Natural killer cell treated with Interleukin-12 subunit alpha and Interleukin-12 subunit beta and Interleukin-15 and Interleukin-18, amount 100 ng/mL, for 72 hours (primary cell): ENCODE measurements around the gene FGF11. TPM values are rescaled to one million over a fixed set of nuclear protein-coding genes. Genes with fewer than 3 reads are reported as not detected.
"Not testable (repeated sequence)": the region's sequence is repeated elsewhere in the genome, so short reads cannot be mapped to it uniquely, and the experiment has no call there.

Source experiments
- ATAC-seq, 2 donors: fragments of 150-1000 bp; cut with Tn5 transposase in 1 of 2; sonication (Bioruptor Pico), chemical (Tn5 transposase) in 1 of 2; 2 replicates each; pipeline ENCODE4 v1.10.0; 2021
- DNase-seq: peaks from one replicate; pipeline ENCODE4 v3.0.0; 2022; ENCODE audit warnings: low spot score
- H3K27ac Mint-ChIP-seq, 2 donors: 1 replicate in 1 of 2; 2 replicates in 1 of 2; pipeline ENCODE4 v1.8.0; 2022; ENCODE audit warnings: mixed read lengths in 2 of 2, mild to moderate bottlenecking in 1 of 2, moderate library complexity in 1 of 2
- H3K27me3 Mint-ChIP-seq, 2 donors: 1 replicate in 1 of 2; 2 replicates in 1 of 2; pipeline ENCODE4 v1.8.0; 2022; ENCODE audit warnings: mixed read lengths in 2 of 2
- H3K36me3 Mint-ChIP-seq: one replicate; pipeline ENCODE4 v1.8.0; 2022; ENCODE audit warnings: mixed read lengths
- H3K4me1 Mint-ChIP-seq, 2 donors: 1 replicate in 1 of 2; 2 replicates in 1 of 2; pipeline ENCODE4 v1.8.0; 2022; ENCODE audit warnings: low read depth in 2 of 2, mixed read lengths in 2 of 2, mild to moderate bottlenecking in 1 of 2
- H3K4me3 Mint-ChIP-seq: one replicate; pipeline ENCODE4 v1.8.0; 2022; ENCODE audit warnings: mixed read lengths
- H3K9me3 Mint-ChIP-seq: 2 replicates; pipeline ENCODE4 v1.8.0; 2022; ENCODE audit warnings: mixed read lengths
- total RNA-seq, 2 donors: library from RNA; stranded (reverse); gene quantifications; one replicate each; pipeline ENCODE4 v1.2.3, GENCODE V29; 2022

Gene FGF11
- total RNA-seq, 2 donors from 2014 or later = 1.9 to 4.5 TPM

DNA sequence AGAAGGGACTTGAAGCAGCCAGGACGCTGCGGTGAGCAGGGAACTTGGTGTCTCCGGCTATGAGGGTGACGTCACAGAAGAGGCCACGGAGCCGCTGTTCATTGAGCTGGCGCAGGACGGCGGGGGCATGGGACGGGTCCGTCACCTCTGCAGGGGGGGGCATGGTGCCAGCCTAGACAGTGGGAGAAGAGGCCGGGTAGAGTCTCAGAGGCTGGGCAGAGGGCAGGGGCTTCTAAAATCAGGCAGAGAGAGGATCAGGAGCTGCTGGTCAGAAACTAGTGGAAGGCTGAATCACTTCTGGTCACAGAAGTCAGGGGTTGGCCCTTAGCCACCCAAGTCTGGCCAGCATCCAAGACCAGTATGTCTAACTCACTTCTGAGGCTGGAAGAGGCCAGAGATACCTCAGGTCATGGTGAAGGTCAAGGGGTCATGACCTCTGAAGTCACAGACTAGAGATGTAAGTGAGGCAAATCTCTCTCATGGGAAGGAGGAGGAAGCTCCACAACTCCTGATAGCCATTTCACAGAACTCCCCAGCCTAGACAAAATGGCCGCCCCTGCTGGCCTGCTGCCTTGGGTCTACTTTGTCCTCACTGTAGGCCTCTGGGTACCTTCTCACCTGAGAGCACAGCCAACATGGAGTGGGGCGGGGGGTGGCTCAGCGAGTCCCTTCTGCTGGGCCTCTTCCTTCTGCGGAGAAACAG lies 27.5 kb downstream of the FGF11 start:
- ATAC-seq (peak in 1 of 2 donors; percentile 14), DNase-seq (no peak)
- peaks cover 11 to 16% of the 10 kb centered on the region in 2 donors for H3K4me1 Mint-ChIP-seq
- H3K27ac Mint-ChIP-seq = peak overlapping the region in 1 of 2 donors; percentile 79
- no peaks in the 10 kb centered on the region for H3K27me3 Mint-ChIP-seq
- H3K9me3 Mint-ChIP-seq = no peaks in the 10 kb centered on the region
- H3K36me3 Mint-ChIP-seq = no peaks in the 10 kb centered on the region
- H3K4me3 Mint-ChIP-seq = no peak overlapping the region

DNA sequence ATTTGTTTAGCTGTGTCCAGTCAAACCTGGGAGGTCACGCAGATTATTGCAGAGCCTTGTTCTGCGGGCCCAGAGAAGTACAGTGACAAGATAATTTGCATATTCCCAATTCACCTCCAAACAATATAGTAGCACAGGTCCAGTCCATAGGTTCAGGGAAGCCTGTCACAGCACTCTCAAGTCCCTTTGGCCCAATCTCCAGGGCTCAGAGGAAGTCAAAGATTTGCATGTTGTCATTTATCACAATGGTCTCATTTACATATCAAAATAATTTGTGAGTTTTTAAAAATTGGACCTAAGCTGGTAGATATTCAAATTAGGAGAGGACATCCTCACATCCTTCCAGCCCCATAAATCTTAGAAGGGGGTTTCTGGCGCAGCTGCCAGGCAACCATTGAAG lies 28.2 kb downstream of the FGF11 start:
- ATAC-seq (no peak), DNase-seq (no peak)
- Mint-ChIP-seq H3K4me3 (no peak overlapping the region), H3K27me3 (no peaks in the 10 kb centered on the region), H3K36me3 (no peaks in the 10 kb centered on the region), H3K4me1 (peaks cover 15 to 20% of the 10 kb centered on the region in 2 donors), H3K9me3 (no peaks in the 10 kb centered on the region), H3K27ac (peak overlapping the region in 1 of 2 donors; percentile 79)

DNA sequence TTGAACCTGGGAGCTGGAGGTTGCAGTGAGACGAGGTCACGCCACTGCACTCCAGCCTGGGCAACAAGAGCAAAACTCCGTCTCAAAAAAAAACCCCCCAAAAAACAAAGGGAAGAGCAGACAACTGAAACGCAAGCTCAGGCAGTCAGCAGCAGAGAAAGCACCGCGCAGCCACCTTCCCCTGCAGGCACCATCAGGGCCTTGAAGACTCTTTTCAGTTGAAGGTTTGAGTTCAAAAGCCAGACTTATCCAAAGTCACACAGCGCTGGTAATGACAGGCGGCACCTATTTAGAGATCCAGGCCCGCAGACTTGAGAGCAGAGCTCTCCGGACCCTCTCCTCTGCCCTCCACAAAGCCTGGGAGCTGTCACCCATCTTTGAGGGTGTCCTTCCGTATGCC lies 29.0 kb downstream of the FGF11 start:
- Mint-ChIP-seq H3K27me3 (no peaks in the 10 kb centered on the region), H3K4me3 (no peak overlapping the region), H3K27ac (peak overlapping the region in 1 of 2 donors; percentile 48), H3K4me1 (peaks cover 15 to 17% of the 10 kb centered on the region in 2 donors), H3K9me3 (no peaks in the 10 kb centered on the region), H3K36me3 (no peaks in the 10 kb centered on the region)
- DNase-seq (no peak), ATAC-seq (no peak)

DNA sequence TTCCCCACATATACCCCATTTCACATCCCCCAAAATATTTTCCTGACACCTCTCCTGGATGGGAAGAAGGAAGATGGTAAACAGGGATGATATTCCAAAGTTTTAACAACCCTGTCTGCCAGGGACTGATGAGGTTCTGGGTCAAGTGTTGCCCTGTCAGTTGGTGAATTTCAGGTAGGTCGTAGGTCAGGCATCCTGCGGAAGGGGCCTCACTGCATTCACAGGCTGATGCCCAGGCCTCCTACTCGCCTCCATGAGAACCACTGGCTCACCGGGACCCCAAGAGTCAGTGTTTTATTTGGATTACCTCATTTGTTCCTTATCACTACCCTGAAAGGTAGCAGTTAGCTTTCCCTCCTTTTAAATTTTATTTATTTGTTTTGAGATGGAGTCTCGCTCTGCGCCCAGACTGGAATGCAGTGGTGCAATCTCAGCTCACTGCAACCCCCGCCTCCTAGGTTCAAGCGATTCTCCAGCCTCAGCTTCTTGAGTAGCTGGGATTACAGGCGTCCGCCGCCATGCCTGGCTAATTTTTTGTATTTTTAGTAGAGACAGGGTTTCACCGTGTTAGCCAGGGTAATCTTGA lies 29.6 kb downstream of the FGF11 start:
- H3K4me1 Mint-ChIP-seq = peaks cover 15 to 17% of the 10 kb centered on the region in 2 donors
- H3K9me3 Mint-ChIP-seq = no peaks in the 10 kb centered on the region
- H3K27me3 Mint-ChIP-seq = no peaks in the 10 kb centered on the region
- ATAC-seq = no peak
- no peak overlapping the region for H3K4me3 Mint-ChIP-seq
- no peak for DNase-seq
- no peak overlapping the region for H3K27ac Mint-ChIP-seq
- H3K36me3 Mint-ChIP-seq = no peaks in the 10 kb centered on the region

DNA sequence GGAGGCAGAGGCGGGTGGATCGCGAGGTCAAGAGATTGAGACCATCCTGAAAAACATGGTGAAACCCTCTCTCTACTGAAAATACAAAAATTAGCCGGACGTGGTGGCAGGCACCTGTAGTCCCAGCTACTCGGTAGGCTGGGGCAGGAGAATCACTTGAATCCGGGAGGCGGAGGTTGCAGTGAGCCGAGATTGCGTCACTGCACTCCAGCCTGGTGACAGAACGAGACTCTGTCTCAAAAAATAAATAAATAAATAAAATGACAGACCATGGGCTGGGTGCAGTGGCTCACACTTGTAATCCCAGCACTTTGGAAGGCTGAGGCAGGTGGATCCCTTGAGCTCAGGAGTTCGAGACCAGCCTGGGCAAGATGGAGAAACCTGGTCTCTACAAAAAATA lies 30.5 kb downstream of the FGF11 start:
- not testable (repeated sequence) for ATAC-seq, H3K27ac Mint-ChIP-seq, H3K27me3 Mint-ChIP-seq, H3K4me3 Mint-ChIP-seq, H3K9me3 Mint-ChIP-seq, DNase-seq, H3K36me3 Mint-ChIP-seq
- peaks cover 15 to 17% of the 10 kb centered on the region in 2 donors for H3K4me1 Mint-ChIP-seq

DNA sequence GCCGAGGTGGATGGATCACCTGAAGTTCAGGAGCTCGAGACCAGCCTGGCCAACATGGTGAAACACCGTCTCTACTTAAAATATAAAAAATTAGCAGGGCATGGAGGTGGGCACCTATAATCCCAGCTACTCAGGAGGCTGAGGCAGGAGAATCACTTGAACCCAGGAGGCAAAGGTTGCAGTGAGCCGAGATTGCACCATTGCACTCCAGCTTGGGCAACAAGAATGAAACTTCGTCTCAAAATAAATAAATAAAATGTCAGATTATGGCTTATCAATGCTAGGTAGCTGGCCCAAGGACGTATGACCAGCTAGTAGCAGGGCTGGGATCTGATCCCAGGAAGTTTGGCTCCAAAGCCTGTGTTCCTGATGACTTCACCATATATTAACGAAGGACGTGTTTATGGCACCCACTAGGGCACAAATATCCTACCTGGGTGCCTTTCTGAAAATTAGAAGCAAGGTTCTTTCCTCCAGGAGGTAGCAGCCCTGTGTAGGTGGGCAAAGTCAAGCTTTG lies 31.2 kb downstream of the FGF11 start:
- not testable (repeated sequence) for H3K4me3 Mint-ChIP-seq, H3K27me3 Mint-ChIP-seq, H3K9me3 Mint-ChIP-seq, H3K36me3 Mint-ChIP-seq, ATAC-seq, DNase-seq
- Mint-ChIP-seq H3K27ac (peak overlapping the region in 1 of 2 donors; percentile 72), H3K4me1 (peaks cover 15 to 18% of the 10 kb centered on the region in 2 donors)

DNA sequence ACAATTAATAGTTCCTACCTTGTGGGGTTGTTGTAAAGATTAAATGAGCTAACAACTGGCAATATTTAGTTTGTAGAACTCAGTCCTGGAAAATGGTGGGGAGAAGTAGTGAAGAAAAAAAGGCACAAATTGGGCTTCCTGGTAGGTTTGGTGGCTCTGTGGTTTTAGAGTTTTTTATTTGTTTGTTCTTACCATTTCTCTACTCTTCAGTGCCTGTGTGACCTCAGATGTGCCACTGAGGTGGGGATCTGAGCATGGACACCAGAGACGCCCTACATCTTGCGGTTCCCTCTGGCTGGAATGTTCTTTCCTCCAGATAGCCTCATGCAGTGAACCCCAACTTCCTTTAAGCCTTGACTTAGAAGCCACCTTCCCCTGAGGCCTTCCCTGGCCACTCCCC lies 32.4 kb downstream of the FGF11 start:
- Mint-ChIP-seq H3K36me3 (no peaks in the 10 kb centered on the region), H3K9me3 (no peaks in the 10 kb centered on the region), H3K27ac (peak overlapping the region; percentile 14 to 80), H3K27me3 (no peaks in the 10 kb centered on the region), H3K4me3 (no peak overlapping the region), H3K4me1 (peaks cover 25 to 26% of the 10 kb centered on the region in 2 donors)
- no peak for ATAC-seq
- no peak for DNase-seq

DNA sequence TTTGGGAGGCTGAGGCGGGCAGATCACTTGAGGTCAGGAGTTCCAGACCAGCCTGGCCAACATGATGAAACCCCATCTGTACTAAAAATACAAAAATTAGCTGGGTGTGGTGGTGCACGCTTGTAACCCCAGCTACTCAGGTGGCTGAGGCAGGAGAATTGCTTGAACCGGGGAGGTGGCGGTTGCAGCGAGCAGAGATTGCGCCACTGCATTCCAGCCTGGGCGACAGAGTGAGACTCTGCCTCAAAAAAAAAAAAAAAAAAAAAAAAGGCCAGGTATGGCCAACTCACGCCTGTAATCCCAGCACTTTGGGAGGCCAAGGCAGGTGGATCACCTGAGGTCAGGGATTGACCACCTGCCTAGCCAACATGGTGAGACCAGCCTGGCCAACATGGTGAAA lies 35.5 kb downstream of the FGF11 start:
- H3K4me3 Mint-ChIP-seq, H3K27me3 Mint-ChIP-seq, H3K27ac Mint-ChIP-seq, ATAC-seq, H3K9me3 Mint-ChIP-seq, DNase-seq, H3K36me3 Mint-ChIP-seq: not testable (repeated sequence)
- peaks cover 37 to 42% of the 10 kb centered on the region in 2 donors for H3K4me1 Mint-ChIP-seq

DNA sequence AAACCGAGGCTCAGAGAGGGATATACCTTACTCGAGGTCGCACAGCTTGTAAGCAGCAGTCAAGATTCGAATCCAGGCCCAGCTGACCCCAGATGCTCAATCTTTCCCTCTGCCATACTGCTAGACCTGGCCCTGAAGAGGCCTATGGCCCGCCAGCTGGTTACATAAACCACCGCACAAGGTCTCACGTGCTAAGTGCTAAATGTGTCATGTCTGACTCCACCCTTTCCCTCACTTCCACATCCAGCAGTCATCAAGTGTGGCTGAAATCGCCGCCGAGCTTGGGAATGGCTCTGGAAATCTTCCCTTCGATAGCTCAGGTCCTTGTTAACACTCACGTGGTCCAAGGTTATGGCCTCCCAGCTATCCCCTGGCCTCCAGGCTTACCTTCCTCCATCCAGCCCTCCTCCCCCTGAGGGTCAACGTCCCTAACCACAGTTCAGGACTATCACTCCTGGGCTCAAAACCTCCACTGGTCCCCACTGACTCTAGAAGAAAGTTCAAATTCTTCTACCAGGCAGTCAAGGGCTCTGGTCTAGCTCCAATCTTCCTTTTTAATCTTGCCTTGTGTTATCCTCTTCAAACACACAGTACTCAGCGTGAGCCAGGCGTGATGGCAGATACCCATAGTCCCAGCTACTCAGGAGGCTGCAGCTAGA lies 36.6 kb downstream of the FGF11 start:
- ATAC-seq (no peak), DNase-seq (no peak)
- Mint-ChIP-seq H3K4me1 (peaks cover 43 to 47% of the 10 kb centered on the region in 2 donors), H3K27me3 (no peaks in the 10 kb centered on the region), H3K27ac (peak overlapping the region; percentile 83 to 93), H3K9me3 (no peaks in the 10 kb centered on the region), H3K36me3 (no peaks in the 10 kb centered on the region), H3K4me3 (peak overlapping the region; percentile 41)

DNA sequence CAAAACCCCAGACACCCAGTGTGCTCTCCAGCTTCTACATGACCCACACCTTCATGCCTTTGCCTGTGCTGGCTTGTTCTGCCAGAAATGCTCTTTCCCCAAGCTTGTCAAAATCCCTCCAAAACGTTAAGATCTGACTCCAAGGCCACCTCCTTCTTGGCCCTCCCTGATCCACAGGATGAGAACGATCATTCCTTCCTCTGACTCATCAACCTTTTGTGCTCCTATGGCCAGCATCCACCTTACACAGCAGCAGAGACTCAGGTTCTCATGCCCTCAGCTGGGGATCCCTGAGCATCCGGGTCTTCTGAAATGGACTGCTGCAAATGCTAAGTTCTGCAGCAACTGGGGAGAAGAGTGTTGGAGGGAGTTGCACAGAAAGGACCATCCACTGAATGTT lies 37.2 kb downstream of the FGF11 start:
- ATAC-seq (no peak), DNase-seq (no peak)
- peak overlapping the region; percentile 83 to 93 for H3K27ac Mint-ChIP-seq
- H3K36me3 Mint-ChIP-seq = no peaks in the 10 kb centered on the region
- no peaks in the 10 kb centered on the region for H3K9me3 Mint-ChIP-seq
- no peaks in the 10 kb centered on the region for H3K27me3 Mint-ChIP-seq
- H3K4me1 Mint-ChIP-seq = peaks cover 43 to 45% of the 10 kb centered on the region in 2 donors
- peak overlapping the region; percentile 41 for H3K4me3 Mint-ChIP-seq

DNA sequence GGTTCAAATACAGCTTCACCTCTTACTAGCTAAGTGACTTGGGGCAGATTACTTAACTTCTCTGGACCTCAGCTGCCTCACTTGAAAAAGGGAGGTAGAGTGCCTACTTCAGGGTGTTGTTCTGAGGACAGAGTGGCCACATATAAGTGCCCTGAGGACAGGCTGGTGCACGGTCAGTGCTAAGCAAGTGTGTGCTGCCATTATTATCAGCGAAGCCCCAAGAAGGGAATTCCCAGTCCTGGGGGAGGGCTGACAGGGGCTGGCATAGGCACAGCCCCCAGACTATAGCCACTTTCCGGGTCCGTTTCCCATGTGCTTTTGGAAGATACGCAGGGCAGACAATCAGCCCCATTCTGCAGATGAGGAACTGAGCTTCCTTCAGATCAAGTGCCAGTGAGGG lies 37.6 kb downstream of the FGF11 start:
- Mint-ChIP-seq H3K27ac (peak overlapping the region; percentile 83 to 93), H3K27me3 (no peaks in the 10 kb centered on the region), H3K4me1 (peaks cover 44 to 45% of the 10 kb centered on the region in 2 donors), H3K4me3 (no peak overlapping the region), H3K9me3 (no peaks in the 10 kb centered on the region), H3K36me3 (no peaks in the 10 kb centered on the region)
- ATAC-seq (no peak), DNase-seq (no peak)

DNA sequence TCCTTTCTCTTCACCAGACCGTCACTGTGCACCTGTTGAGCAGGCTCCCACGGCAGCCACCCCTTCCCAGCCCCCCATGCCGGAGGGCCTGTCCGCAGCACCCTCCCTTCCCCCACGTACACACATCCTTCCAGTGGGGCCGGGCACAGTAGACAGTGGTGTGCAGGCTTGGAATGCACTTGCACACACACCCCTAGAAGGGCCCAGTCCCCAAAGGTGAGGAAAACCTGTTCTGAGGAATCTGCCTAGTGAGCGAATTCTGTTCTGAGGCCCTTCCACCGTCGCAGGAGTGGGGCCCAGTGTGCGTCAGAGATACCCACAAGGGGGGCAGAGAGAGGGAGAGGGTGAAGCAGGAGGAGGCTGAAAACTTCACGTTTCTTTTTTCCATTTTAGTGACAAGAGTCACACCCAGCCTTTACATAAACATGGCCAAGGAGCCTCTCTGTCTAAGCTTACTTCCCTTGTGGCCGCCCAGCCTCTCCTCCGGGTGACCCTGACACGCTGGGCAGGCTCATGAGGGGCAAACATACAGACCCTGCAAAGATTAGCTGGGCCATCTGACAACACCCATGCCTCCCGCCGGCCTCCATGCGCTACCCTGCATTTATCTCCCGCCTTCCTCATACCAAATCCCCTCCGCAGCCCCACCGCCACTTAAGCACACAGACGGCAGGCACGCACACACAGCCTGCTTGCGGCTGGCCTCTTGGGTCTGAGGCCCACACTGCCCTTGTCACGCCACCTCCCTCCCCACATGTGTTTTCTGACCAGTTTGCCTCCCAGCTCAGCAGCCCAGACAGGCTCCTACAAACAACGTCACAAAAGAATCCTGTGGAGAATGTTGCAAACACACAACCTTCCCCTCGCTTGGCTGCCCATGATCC lies 38.3 kb downstream of the FGF11 start:
- no peak for DNase-seq
- no peaks in the 10 kb centered on the region for H3K27me3 Mint-ChIP-seq

More for the DNA sequence above, 38.3 kb downstream of the FGF11 start:
- Mint-ChIP-seq H3K36me3 (no peaks in the 10 kb centered on the region), H3K4me1 (peaks cover 46 to 48% of the 10 kb centered on the region in 2 donors), H3K9me3 (no peaks in the 10 kb centered on the region), H3K27ac (peak overlapping the region; percentile 83 to 93), H3K4me3 (peak overlapping the region; percentile 91)
- ATAC-seq = no peak
